ENCODE data around the gene KCNQ1. TPM values are rescaled to one million over a fixed set of nuclear protein-coding genes. Genes with fewer than 3 reads are reported as not detected.

The KCNQ1 gene
- total RNA-seq, 1 donor from 2014 or later = 52.9 TPM

- Histone ChIP-seq H3K9me3 (peaks cover 5% of the 10 kb centered on the region), H3K36me3 (no peaks in the 10 kb centered on the region), H3K27ac (no peak overlapping the region), H3K27me3 (no peaks in the 10 kb centered on the region), H3K4me3 (no peak overlapping the region), H3K4me1 (no peaks in the 10 kb centered on the region)
- no peak for TF ChIP-seq CTCF (IDR thresholded peaks at IDR 0.05)
- no peak for DNase-seq
- intact Hi-C loops (cut with DNase I) = no loop called here
- ATAC-seq = no peak
Measured at GRCh38 chr11:2664791-2665525, 220.2 kb downstream of the KCNQ1 start.

- Histone ChIP-seq H3K36me3 (no peaks in the 10 kb centered on the region), H3K9me3 (no peaks in the 10 kb centered on the region), H3K4me1 (no peaks in the 10 kb centered on the region), H3K27me3 (no peaks in the 10 kb centered on the region), H3K4me3 (no peak overlapping the region), H3K27ac (no peak overlapping the region)
- ATAC-seq = no peak
- no peak for TF ChIP-seq CTCF (IDR thresholded peaks at IDR 0.05)
- DNase-seq = no peak
- intact Hi-C loops (cut with DNase I) = no loop called here
Measured at GRCh38 chr11:2665526-2666400, 221.0 kb downstream of the KCNQ1 start.

GRCh38 chr11:2666401-2666741 lies 221.6 kb downstream of the KCNQ1 start:
- H3K36me3 ChIP-seq = no peaks in the 10 kb centered on the region
- intact Hi-C loops (cut with DNase I) = no loop called here
- no peak for TF ChIP-seq CTCF (IDR thresholded peaks at IDR 0.05)
- H3K27ac ChIP-seq = no peak overlapping the region
- no peak for DNase-seq
- no peak overlapping the region for H3K4me3 ChIP-seq
- no peaks in the 10 kb centered on the region for H3K27me3 ChIP-seq
- no peaks in the 10 kb centered on the region for H3K4me1 ChIP-seq
- no peaks in the 10 kb centered on the region for H3K9me3 ChIP-seq
- no peak for ATAC-seq

GRCh38 chr11:2666828-2667570 lies 222.2 kb downstream of the KCNQ1 start:
- H3K4me1 ChIP-seq = no peaks in the 10 kb centered on the region
- DNase-seq = peak; percentile 32
- no peak for ATAC-seq

More at GRCh38 chr11:2666828-2667570, 222.2 kb downstream of the KCNQ1 start:
- Histone ChIP-seq H3K36me3 (no peaks in the 10 kb centered on the region), H3K4me3 (no peak overlapping the region), H3K27me3 (no peaks in the 10 kb centered on the region), H3K9me3 (no peaks in the 10 kb centered on the region), H3K27ac (no peak overlapping the region)
- intact Hi-C loops (cut with DNase I) = no loop called here
- no peak for TF ChIP-seq CTCF (IDR thresholded peaks at IDR 0.05)

Data from upper lobe of right lung (tissue), 1 donor.